ENCODE results near the gene NUDT9.
"Not testable (repeated sequence)": the region's sequence is repeated elsewhere in the genome, so short reads cannot be mapped to it uniquely, and the experiment has no call there.

The NUDT9 gene

DNA sequence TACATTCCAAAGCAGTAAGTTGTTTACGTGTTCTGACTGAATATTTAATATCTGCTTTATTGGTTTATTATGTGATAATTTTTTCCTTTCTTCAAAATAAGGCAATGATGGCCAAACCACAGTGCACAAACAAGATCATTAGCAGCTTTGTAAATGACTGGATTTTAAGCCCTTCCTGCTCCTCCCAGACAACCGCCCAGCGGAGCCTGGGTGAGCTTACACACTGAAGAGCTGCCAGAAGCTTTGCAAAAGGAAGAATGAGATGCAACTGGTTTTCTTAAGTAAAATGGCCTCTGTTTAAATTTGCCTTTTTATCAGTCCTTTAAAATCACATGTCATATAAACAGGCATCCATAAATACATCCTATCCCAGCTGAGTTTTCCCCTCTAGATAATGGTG is 54.6 kb downstream of the NUDT9 start:
- Histone ChIP-seq H3K4me3 (ENCODE audit: low read length) (no peak overlapping the region), H3K9me3 (ENCODE audit: control insufficient read depth, insufficient read depth, low read length) (no peaks in the 10 kb centered on the region), H4K20me1 (ENCODE audit: control insufficient read depth, insufficient read depth, low read depth, low read length) (no peaks in the 10 kb centered on the region), H3K9me2 (replicated peaks; ENCODE audit: control insufficient read depth, low read length) (no peaks in the 10 kb centered on the region), H3K79me2 (ENCODE audit: control insufficient read depth, low read length) (no peaks in the 10 kb centered on the region), H3F3A (ENCODE audit: control insufficient read depth, insufficient read depth) (no peaks in the 10 kb centered on the region), H3K27ac (ENCODE audit: low read depth, low read length) (no peak overlapping the region), H3K4me2 (ENCODE audit: low read length) (no peak overlapping the region), H3K4me1 (ENCODE audit: control insufficient read depth, low read length) (no peaks in the 10 kb centered on the region), H3K27me3 (ENCODE audit: control insufficient read depth, low read length) (no peaks in the 10 kb centered on the region), H3K36me3 (ENCODE audit: control insufficient read depth, low read length) (no peaks in the 10 kb centered on the region)
- TF ChIP-seq, protein P1, sequence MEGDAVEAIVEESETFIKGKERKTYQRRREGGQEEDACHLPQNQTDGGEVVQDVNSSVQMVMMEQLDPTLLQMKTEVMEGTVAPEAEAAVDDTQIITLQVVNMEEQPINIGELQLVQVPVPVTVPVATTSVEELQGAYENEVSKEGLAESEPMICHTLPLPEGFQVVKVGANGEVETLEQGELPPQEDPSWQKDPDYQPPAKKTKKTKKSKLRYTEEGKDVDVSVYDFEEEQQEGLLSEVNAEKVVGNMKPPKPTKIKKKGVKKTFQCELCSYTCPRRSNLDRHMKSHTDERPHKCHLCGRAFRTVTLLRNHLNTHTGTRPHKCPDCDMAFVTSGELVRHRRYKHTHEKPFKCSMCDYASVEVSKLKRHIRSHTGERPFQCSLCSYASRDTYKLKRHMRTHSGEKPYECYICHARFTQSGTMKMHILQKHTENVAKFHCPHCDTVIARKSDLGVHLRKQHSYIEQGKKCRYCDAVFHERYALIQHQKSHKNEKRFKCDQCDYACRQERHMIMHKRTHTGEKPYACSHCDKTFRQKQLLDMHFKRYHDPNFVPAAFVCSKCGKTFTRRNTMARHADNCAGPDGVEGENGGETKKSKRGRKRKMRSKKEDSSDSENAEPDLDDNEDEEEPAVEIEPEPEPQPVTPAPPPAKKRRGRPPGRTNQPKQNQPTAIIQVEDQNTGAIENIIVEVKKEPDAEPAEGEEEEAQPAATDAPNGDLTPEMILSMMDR (IDR thresholded peaks at IDR 0.05; ENCODE audit: low read depth, low read length, poor library complexity, severe bottlenecking) = no peak
- no peak for TF ChIP-seq EZH2phosphoT487 (IDR thresholded peaks at IDR 0.05; ENCODE audit: borderline replicate concordance, low read length)

DNA sequence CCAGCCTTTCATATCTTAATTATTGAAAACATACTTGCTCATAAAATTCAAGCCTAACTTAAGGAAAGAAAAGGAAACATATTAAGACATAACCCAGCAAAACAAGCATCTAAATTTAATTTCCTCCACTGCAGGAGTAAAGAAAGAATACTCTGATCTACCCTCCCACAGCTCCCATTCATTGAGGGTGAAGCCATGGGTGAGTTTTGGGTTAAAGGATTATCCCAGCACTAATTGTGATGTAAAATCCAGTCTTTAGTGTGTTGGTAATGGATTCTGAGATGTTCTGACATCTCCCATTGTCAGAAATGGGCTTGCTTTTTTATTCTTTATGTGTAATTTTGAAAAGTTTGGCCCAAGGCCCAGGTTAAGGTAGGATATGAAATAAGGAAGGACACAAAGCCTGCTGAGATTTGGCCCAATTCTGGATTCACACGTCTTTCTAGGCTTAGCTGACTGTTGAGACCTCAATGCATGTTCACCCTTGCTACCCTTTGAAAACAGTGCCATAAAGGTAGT is 56.4 kb downstream of the NUDT9 start:
- no peaks in the 10 kb centered on the region for H3K9me3 ChIP-seq (ENCODE audit: control insufficient read depth, insufficient read depth, low read length)
- no peak overlapping the region for H3K27ac ChIP-seq (ENCODE audit: low read depth, low read length)
- no peak overlapping the region for H3K4me2 ChIP-seq (ENCODE audit: low read length)
- H3K4me1 ChIP-seq (ENCODE audit: control insufficient read depth, low read length) = no peaks in the 10 kb centered on the region
- no peaks in the 10 kb centered on the region for H3K36me3 ChIP-seq (ENCODE audit: control insufficient read depth, low read length)
- no peaks in the 10 kb centered on the region for H3K79me2 ChIP-seq (ENCODE audit: control insufficient read depth, low read length)
- no peaks in the 10 kb centered on the region for H3K9me2 ChIP-seq (replicated peaks; ENCODE audit: control insufficient read depth, low read length)
- H3K4me3 ChIP-seq (ENCODE audit: low read length) = no peak overlapping the region
- H3F3A ChIP-seq (ENCODE audit: control insufficient read depth, insufficient read depth) = no peaks in the 10 kb centered on the region
- no peaks in the 10 kb centered on the region for H4K20me1 ChIP-seq (ENCODE audit: control insufficient read depth, insufficient read depth, low read depth, low read length)
- TF ChIP-seq EZH2phosphoT487 (IDR thresholded peaks at IDR 0.05; ENCODE audit: borderline replicate concordance, low read length) = no peak
- TF ChIP-seq, protein P1 (IDR thresholded peaks at IDR 0.05; ENCODE audit: low read depth, low read length, poor library complexity, severe bottlenecking) = no peak
- H3K27me3 ChIP-seq (ENCODE audit: control insufficient read depth, low read length) = no peaks in the 10 kb centered on the region

DNA sequence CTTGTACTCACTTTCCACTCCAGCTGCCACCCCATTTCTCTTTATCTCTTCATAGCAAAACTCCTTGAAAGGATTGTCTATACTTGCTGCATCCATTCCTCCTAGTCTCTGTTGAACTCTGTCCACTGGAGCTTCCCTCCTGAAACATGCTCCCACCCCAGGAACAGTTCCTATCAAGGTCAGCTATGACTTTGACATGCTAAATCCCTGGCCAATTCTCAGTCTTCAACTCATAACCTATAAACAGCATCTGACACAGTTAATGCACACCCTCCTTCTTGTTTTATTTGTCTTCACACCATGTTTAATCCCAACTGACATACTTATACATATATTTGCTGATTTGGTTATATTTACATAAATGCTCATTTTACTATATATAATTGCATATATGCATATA is 59.0 kb downstream of the NUDT9 start:
- no peaks in the 10 kb centered on the region for H3K4me1 ChIP-seq (ENCODE audit: control insufficient read depth, low read length)
- no peaks in the 10 kb centered on the region for H3K27me3 ChIP-seq (ENCODE audit: control insufficient read depth, low read length)
- TF ChIP-seq, protein P1 (IDR thresholded peaks at IDR 0.05; ENCODE audit: low read depth, low read length, poor library complexity, severe bottlenecking) = no peak
- no peak for TF ChIP-seq EZH2phosphoT487 (IDR thresholded peaks at IDR 0.05; ENCODE audit: borderline replicate concordance, low read length)

DNA sequence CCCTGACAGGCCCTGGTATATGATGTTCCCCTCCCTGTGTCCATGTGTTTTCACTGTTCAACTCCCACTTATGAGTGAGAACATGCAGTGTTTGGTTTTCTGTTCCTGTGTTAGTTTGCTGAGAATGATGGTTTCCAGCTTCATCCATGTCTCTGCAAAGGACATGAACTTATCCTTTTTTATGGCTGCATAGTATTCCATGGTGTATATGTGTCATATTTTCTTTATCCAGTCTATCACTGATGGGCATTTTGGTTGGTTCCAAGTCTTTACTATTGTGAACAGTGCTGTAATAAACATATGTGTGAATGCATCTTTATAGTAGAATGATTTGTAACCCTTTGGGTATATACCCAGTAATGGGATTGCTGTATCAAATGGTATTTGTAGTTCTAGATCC is 60.9 kb downstream of the NUDT9 start:
- H3K4me1 ChIP-seq (ENCODE audit: control insufficient read depth, low read length) = not testable (repeated sequence)

More for the DNA sequence above, 59.0 kb downstream of the NUDT9 start:
- Histone ChIP-seq H3K27ac (ENCODE audit: low read depth, low read length) (no peak overlapping the region), H3K36me3 (ENCODE audit: control insufficient read depth, low read length) (no peaks in the 10 kb centered on the region), H3K9me3 (ENCODE audit: control insufficient read depth, insufficient read depth, low read length) (no peaks in the 10 kb centered on the region), H3K4me3 (ENCODE audit: low read length) (no peak overlapping the region), H3F3A (ENCODE audit: control insufficient read depth, insufficient read depth) (no peaks in the 10 kb centered on the region), H3K4me2 (ENCODE audit: low read length) (no peak overlapping the region), H3K79me2 (ENCODE audit: control insufficient read depth, low read length) (no peaks in the 10 kb centered on the region), H3K9me2 (replicated peaks; ENCODE audit: control insufficient read depth, low read length) (no peaks in the 10 kb centered on the region), H4K20me1 (ENCODE audit: control insufficient read depth, insufficient read depth, low read depth, low read length) (no peaks in the 10 kb centered on the region)

DNA sequence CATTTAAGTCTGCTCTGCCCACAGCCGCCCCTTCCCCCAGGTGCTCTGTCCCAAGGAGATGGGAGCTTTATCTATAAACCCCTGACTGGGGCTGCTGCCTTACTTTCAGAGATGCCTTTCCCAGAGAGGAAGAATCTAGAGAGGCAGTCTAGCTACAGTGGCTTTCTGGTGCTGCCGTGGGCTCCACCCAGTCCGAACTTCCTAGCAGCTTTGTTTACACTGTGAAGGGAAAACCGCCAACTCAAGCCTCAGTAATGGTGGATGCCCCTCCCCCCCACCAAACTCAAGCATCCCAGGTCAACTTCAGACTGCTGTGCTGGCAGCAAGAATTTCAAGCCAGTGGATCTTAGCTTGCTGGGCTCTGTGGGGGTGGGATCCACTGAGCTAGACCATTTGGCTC is 66.3 kb downstream of the NUDT9 start:
- H3K27ac ChIP-seq (ENCODE audit: low read depth, low read length); H3K79me2 ChIP-seq (ENCODE audit: control insufficient read depth, low read length); H3K36me3 ChIP-seq (ENCODE audit: control insufficient read depth, low read length); H4K20me1 ChIP-seq (ENCODE audit: control insufficient read depth, insufficient read depth, low read depth, low read length); H3K4me3 ChIP-seq (ENCODE audit: low read length); H3K9me3 ChIP-seq (ENCODE audit: control insufficient read depth, insufficient read depth, low read length); H3K4me1 ChIP-seq (ENCODE audit: control insufficient read depth, low read length); H3K27me3 ChIP-seq (ENCODE audit: control insufficient read depth, low read length); H3K9me2 ChIP-seq (replicated peaks; ENCODE audit: control insufficient read depth, low read length); H3K4me2 ChIP-seq (ENCODE audit: low read length); H3F3A ChIP-seq (ENCODE audit: control insufficient read depth, insufficient read depth): not testable (repeated sequence)

More for the DNA sequence above, 60.9 kb downstream of the NUDT9 start:
- not testable (repeated sequence) for H3F3A ChIP-seq (ENCODE audit: control insufficient read depth, insufficient read depth); H3K36me3 ChIP-seq (ENCODE audit: control insufficient read depth, low read length); H3K4me2 ChIP-seq (ENCODE audit: low read length); H3K79me2 ChIP-seq (ENCODE audit: control insufficient read depth, low read length); H4K20me1 ChIP-seq (ENCODE audit: control insufficient read depth, insufficient read depth, low read depth, low read length); H3K27me3 ChIP-seq (ENCODE audit: control insufficient read depth, low read length); H3K27ac ChIP-seq (ENCODE audit: low read depth, low read length); H3K9me2 ChIP-seq (replicated peaks; ENCODE audit: control insufficient read depth, low read length); H3K9me3 ChIP-seq (ENCODE audit: control insufficient read depth, insufficient read depth, low read length); H3K4me3 ChIP-seq (ENCODE audit: low read length)
